HepG2 (cell line): Measurements from ENCODE around the gene TRAP1. TPM values are rescaled to one million over a fixed set of nuclear protein-coding genes. Genes with fewer than 3 reads are reported as not detected.

ENCODE experiments used
- ATAC-seq: fragments of 200-7000 bp; cut with Tn5 transposase; 3 replicates; pipeline ENCODE4 v1.9.1; 2020; ENCODE audit warnings: mild to moderate bottlenecking, moderate library complexity
- BruUV-seq: library from RNA; stranded (reverse); fragments of 400-500 nt; replicated peaks from 2 replicates; lab custom pipeline; 2021; lab: Mats Ljungman, UMichigan
- CTCF ChIA-PET: fragments of 300-600 bp; formaldehyde crosslinking; extraction: SDS; loops from one replicate; lab custom pipeline; 2021; ENCODE audit warnings: low total read pairs, inconsistent platforms, low intra/inter-chr PET ratio; lab: Yijun Ruan, JAX
- POLR2A ChIA-PET: fragments of 350-600 bp; sonication (Branson Sonifier 250); formaldehyde crosslinking; loops from one replicate; lab custom pipeline; 2020; ENCODE audit warnings: antibody characterized with exemption, inconsistent platforms; lab: Yijun Ruan, JAX
- DNase-seq: peaks from one replicate; pipeline ENCODE4 v3.0.0-alpha.2; 2015; ENCODE audit warnings: low spot score
- FAIRE-seq: peaks from 3 replicates; lab custom pipeline; 2011; peaks lifted over from hg19 to GRCh38; lab: Jason Lieb, UNC
- H2AFZ ChIP-seq: one replicate; pipeline ENCODE4 v1.6.1; 2011; ENCODE audit warnings: low read length, inconsistent platforms
- H3K27ac ChIP-seq: fragments of 300-600 bp; 3 replicates; pipeline ENCODE4 v1.8.0; 2011; ENCODE audit warnings: mixed run types, mild to moderate bottlenecking, mixed read lengths, low read length, inconsistent platforms; ENCODE audit not compliant: insufficient read depth; ENCODE audit errors: extremely low read length
- H3K27me3 ChIP-seq, 2 experiments: fragments of 200-600 bp in 1 of 2; 2 replicates in 1 of 2; 3 replicates in 1 of 2; pipeline versions ENCODE4 v1.6.0 to v1.8.0; 2011; ENCODE audit warnings: low read length in 2 of 2, mild to moderate bottlenecking in 2 of 2, moderate library complexity in 2 of 2, inconsistent platforms in 1 of 2; ENCODE audit not compliant: insufficient read depth in 2 of 2, control insufficient read depth in 1 of 2
- H3K36me3 ChIP-seq, 2 experiments: fragments of 200-600 bp in 1 of 2; replicated peaks in 1 of 2; 2 replicates in 1 of 2; 3 replicates in 1 of 2; pipeline versions ENCODE4 v1.5.1 to v1.8.0; 2011; ENCODE audit warnings: low read length in 2 of 2, inconsistent platforms in 1 of 2; ENCODE audit not compliant: insufficient read depth in 2 of 2, control insufficient read depth in 1 of 2
- H3K4me1 ChIP-seq: 2 replicates; pipeline ENCODE4 v1.5.1; 2012; ENCODE audit warnings: low read length, inconsistent platforms; ENCODE audit not compliant: insufficient read depth
- H3K4me2 ChIP-seq: 2 replicates; pipeline ENCODE4 v1.6.0; 2011; ENCODE audit warnings: low read depth, low read length, inconsistent platforms
- H3K4me3 ChIP-seq, 3 experiments: fragments of 200-600 bp in 1 of 3; sonication (generic), shearing (Covaris generic) in 1 of 3; replicated peaks in 1 of 3; 2 replicates each; pipeline ENCODE4 v1.5.1; 2011 to 2016; ENCODE audit warnings: low read length in 3 of 3, inconsistent platforms in 2 of 3, low read depth in 2 of 3, mild to moderate bottlenecking in 2 of 3, control low read depth in 1 of 3, mixed read lengths in 1 of 3; ENCODE audit not compliant: insufficient read depth in 1 of 3
- H3K79me2 ChIP-seq: one replicate; pipeline ENCODE4 v1.6.1; 2011; ENCODE audit warnings: low read length, inconsistent platforms; ENCODE audit not compliant: insufficient read depth
- H3K9ac ChIP-seq: 2 replicates; pipeline ENCODE4 v1.6.0; 2011; ENCODE audit warnings: mild to moderate bottlenecking, low read depth, low read length, inconsistent platforms; ENCODE audit not compliant: insufficient read depth
- H3K9me3 ChIP-seq: 2 replicates; pipeline ENCODE4 v1.5.1; 2012; ENCODE audit warnings: mild to moderate bottlenecking, low read length
- H4K20me1 ChIP-seq: 2 replicates; pipeline ENCODE4 v1.6.0; 2011; ENCODE audit warnings: inconsistent platforms, mild to moderate bottlenecking, low read length, moderate library complexity; ENCODE audit not compliant: insufficient read depth
- ATF1 ChIP-seq: IDR thresholded peaks from 2 replicates; pipeline ENCODE4 v1.6.1; 2016; ENCODE audit warnings: mild to moderate bottlenecking, control low read depth
- CREB1 ChIP-seq, 2 experiments: fragments of 450-650 bp in 1 of 2; IDR thresholded peaks; 2 replicates each; pipeline ENCODE4 v1.6.1; 2016 to 2017; ENCODE audit warnings: control low read depth in 1 of 2, mild to moderate bottlenecking in 1 of 2, missing compliant biosample characterization in 1 of 2, missing genetic modification characterization in 1 of 2
- FOXP4 ChIP-seq: sonication (generic); formaldehyde crosslinking; IDR thresholded peaks from 2 replicates; pipeline ENCODE4 v1.4.0; 2020; ENCODE audit warnings: missing genetic modification reagents
- GZF1 ChIP-seq: sonication (generic); formaldehyde crosslinking; IDR thresholded peaks from 2 replicates; pipeline ENCODE4 v1.5.1; 2020; ENCODE audit warnings: mild to moderate bottlenecking, missing genetic modification reagents
- HNRNPLL ChIP-seq: fragments of 200-400 bp; formaldehyde crosslinking; IDR thresholded peaks from 2 replicates; pipeline ENCODE4 v1.6.1; 2017; ENCODE audit warnings: mild to moderate bottlenecking, low read depth, low read length; ENCODE audit not compliant: poor library complexity, severe bottlenecking
- LBX2 ChIP-seq: sonication (generic); formaldehyde crosslinking; IDR thresholded peaks from 2 replicates; pipeline ENCODE4 v1.5.0; 2020; ENCODE audit warnings: missing genetic modification reagents, mild to moderate bottlenecking, borderline replicate concordance
- MEIS1 ChIP-seq: sonication (generic); formaldehyde crosslinking; IDR thresholded peaks from 2 replicates; pipeline ENCODE4 v1.9.0; 2021; ENCODE audit warnings: mild to moderate bottlenecking, missing genetic modification reagents, moderate library complexity, borderline replicate concordance
- MLX ChIP-seq: IDR thresholded peaks from 2 replicates; pipeline ENCODE4 v1.6.1; 2016
- NFIC ChIP-seq: IDR thresholded peaks from 2 replicates; pipeline ENCODE4 v1.6.1; 2012; ENCODE audit warnings: mild to moderate bottlenecking, low read length, inconsistent platforms
- SRY ChIP-seq: sonication (generic); formaldehyde crosslinking; IDR thresholded peaks from 2 replicates; pipeline ENCODE4 v1.8.0; 2022; ENCODE audit warnings: mild to moderate bottlenecking, missing genetic modification reagents
- ZBTB7B ChIP-seq: sonication (generic); formaldehyde crosslinking; IDR thresholded peaks from 2 replicates; pipeline ENCODE4 v1.4.0; 2020; ENCODE audit warnings: missing genetic modification reagents
- ZNF296 ChIP-seq: sonication (generic); formaldehyde crosslinking; conservative IDR thresholded peaks from 2 replicates; pipeline ENCODE4 v1.5.0; 2020; ENCODE audit warnings: mild to moderate bottlenecking, missing genetic modification reagents
- ZNF430 ChIP-seq: sonication (generic); formaldehyde crosslinking; IDR thresholded peaks from 2 replicates; pipeline ENCODE4 v1.9.0; 2021; ENCODE audit warnings: mild to moderate bottlenecking, missing genetic modification reagents
- ZNF513 ChIP-seq: sonication (generic); formaldehyde crosslinking; conservative IDR thresholded peaks from 2 replicates; pipeline ENCODE4 v1.5.0; 2020; ENCODE audit warnings: missing genetic modification reagents
- ZNF746 ChIP-seq: sonication (generic); formaldehyde crosslinking; IDR thresholded peaks from 2 replicates; pipeline ENCODE4 v1.8.0; 2022; ENCODE audit warnings: mild to moderate bottlenecking, missing genetic modification reagents
- ZSCAN31 ChIP-seq: sonication (generic); formaldehyde crosslinking; IDR thresholded peaks from 2 replicates; pipeline ENCODE4 v1.5.0; 2020; ENCODE audit warnings: low read depth, mild to moderate bottlenecking, missing genetic modification reagents
- ZUFSP ChIP-seq: sonication (generic); formaldehyde crosslinking; IDR thresholded peaks from 2 replicates; pipeline ENCODE4 v1.9.0; 2021; ENCODE audit warnings: missing genetic modification reagents, mild to moderate bottlenecking, borderline replicate concordance
- ZZZ3 ChIP-seq: sonication (generic); formaldehyde crosslinking; IDR thresholded peaks from 2 replicates; pipeline ENCODE4 v1.4.0; 2020; ENCODE audit warnings: missing genetic modification reagents, mild to moderate bottlenecking, borderline replicate concordance
- WGBS: methylation state at CpG from one replicate; pipeline ENCODE4 v1.1.6; 2017; ENCODE audit warnings: low lambda C conversion rate; 5-methylcytosine and 5-hydroxymethylcytosine counted together
- in situ Hi-C: cut with HindIII; loops from 2 replicates; pipeline ENCODE4 v1.10.0; 2017; ENCODE audit warnings: low pct_unique_long_range_greater_than_20kb; ENCODE audit not compliant: extremely low pct_ligation_motif_present
- intact Hi-C: fragments of 100-400 bp; cut with micrococcal nuclease; formaldehyde crosslinking; loops from one replicate; pipeline ENCODE4 v1.10.0; 2022; ENCODE audit not compliant: unreplicated experiment
- polyA plus RNA-seq, 8 experiments: library from polyadenylated mRNA; depleted of rRNA in 3 of 8; stranded (reverse) in 7 of 8; unstranded in 1 of 8; fragments of >200 nt; fragmentation: Illumina TruSeq in 4 of 8; extraction: Trizol in 4 of 8; gene quantifications; 2 replicates each; pipeline versions ENCODE4 v1.2.1 to v1.2.3, GENCODE V29; 2011 to 2016; ENCODE audit warnings: low read depth in 4 of 8, missing spikeins in 1 of 8, mixed read lengths in 1 of 8; ENCODE audit not compliant: insufficient read depth in 1 of 8
- total RNA-seq, 5 experiments: library from RNA; depleted of rRNA; stranded (reverse); fragments of >200 nt; fragmentation: Illumina TruSeq; extraction: Trizol; gene quantifications; 2 replicates each; pipeline ENCODE4 v1.2.3, GENCODE V29; 2016; ENCODE audit warnings: low read depth in 1 of 5

The TRAP1 gene
- total and polyA plus RNA-seq, 2 of the 13 experiments (the other 11 are each of a cell fraction or from before 2014, with no cell fraction given): 127 to 240 TPM

GRCh38 chr16:3716831-3717234, 491 bp downstream of the TRAP1 start:
- intact Hi-C loops (loop anchor here (2.0 kb wide), 1 partner anchor 26 kb away; no protein-coding TSS in a partner anchor), in situ Hi-C loops (no loop called here)
- no peaks in the 10 kb centered on the region for H3K9me3 ChIP-seq
- H3K4me3 ChIP-seq: peak overlapping the region; percentile 77 to 98 (median 93)
- peak; percentile 42 for ATAC-seq
- CTCF ChIA-PET: no interaction called here
- no peaks in the 10 kb centered on the region; a peak in 1 of 5 replicates for H3K36me3 ChIP-seq
- no peak overlapping the region for H2AFZ ChIP-seq
- peaks cover 64% of the 10 kb centered on the region for H3K4me1 ChIP-seq
- no peaks in the 10 kb centered on the region for H4K20me1 ChIP-seq
- WGBS: 5% methylated on average over 4 of the region's 34 CpGs
- BruUV-seq: no TSS peak
- no peak for DNase-seq
- no peak for FAIRE-seq
- POLR2A ChIA-PET: interaction anchor here (0.8 to 9.7 kb wide), 5 partner anchors 11 to 566 kb away, joined by 3 to 144 read pairs (median 3); partner anchors contain the start of gene CREBBP
- H3K27ac ChIP-seq: peak overlapping the region; percentile 73
- peak overlapping the region; percentile 83 for H3K4me2 ChIP-seq
- H3K27me3 ChIP-seq: peaks cover 0 to 2% of the 10 kb centered on the region in 2 experiments; a peak in 1 of 5 replicates
- H3K9ac ChIP-seq: peak overlapping the region; percentile 96
- peaks cover 50% of the 10 kb centered on the region for H3K79me2 ChIP-seq
- peak; percentile 50; the same call in 1 of the 2 replicates for TF ChIP-seq ZNF746
- peak; percentile 21; the same call in 1 of the 2 replicates for TF ChIP-seq ZSCAN31 (CRISPR knock-in tag)
- peak; percentile 40; the same call in 1 of the 2 replicates for TF ChIP-seq ZBTB7B (CRISPR knock-in tag)
- TF ChIP-seq ATF1 (CRISPR knock-in tag): no peak
- TF ChIP-seq NFIC: no peak
- TF ChIP-seq ZNF296 (CRISPR knock-in tag): peak; percentile 67; the same call in 1 of the 2 replicates
- TF ChIP-seq SRY (CRISPR knock-in tag): no peak; the same call in 1 of the 2 replicates
- TF ChIP-seq FOXP4 (CRISPR knock-in tag): 0 out of 2 replicates have a peak, but pooled peaks have one; percentile 16
- no peak for TF ChIP-seq CREB1 (IDR thresholded peaks at IDR 0.05)
- peak; percentile 20; the same call in 1 of the 2 replicates for TF ChIP-seq CREB1 (CRISPR knock-in tag; IDR thresholded peaks at IDR 0.05)
- no peak for TF ChIP-seq LBX2 (CRISPR knock-in tag)
- no peak for TF ChIP-seq MLX
- TF ChIP-seq ZNF430 (CRISPR knock-in tag): no peak
- no peak for TF ChIP-seq ZUFSP (CRISPR knock-in tag)
- 0 out of 2 replicates have a peak, but pooled peaks have one; percentile 30 for TF ChIP-seq GZF1 (CRISPR knock-in tag)
- no peak for TF ChIP-seq ZNF513 (CRISPR knock-in tag)
- TF ChIP-seq ZZZ3: 0 out of 2 replicates have a peak, but pooled peaks have one; percentile 25
- TF ChIP-seq MEIS1 (CRISPR knock-in tag): 0 out of 2 replicates have a peak, but pooled peaks have one; percentile 17
- TF ChIP-seq HNRNPLL: peak; percentile 35
